ENCODE measurements around the gene VWA5B1. TPM values are rescaled to one million over a fixed set of nuclear protein-coding genes. Genes with fewer than 3 reads are reported as not detected.

VWA5B1 gene
- total RNA-seq, 1 donor from 2014 or later: not detected

DNA sequence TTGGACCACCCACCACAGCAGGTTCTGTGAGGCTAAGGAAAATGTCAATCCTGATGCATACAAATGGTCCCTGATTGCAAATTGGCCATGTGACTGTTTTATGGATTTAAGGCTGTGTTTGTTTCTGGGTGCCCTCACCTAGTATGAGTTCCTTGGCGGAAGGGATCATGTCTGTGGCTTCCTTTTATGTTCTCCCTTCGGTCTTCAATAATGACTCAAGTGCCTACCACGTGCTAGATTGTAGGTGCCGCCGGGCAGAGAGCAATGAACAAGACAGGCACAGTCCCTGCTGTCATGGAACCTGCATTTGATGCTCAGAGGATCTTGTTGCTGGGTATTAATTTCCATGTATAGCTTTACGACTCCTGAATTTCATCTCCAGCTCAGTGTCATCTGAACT, 9.8 kb upstream of the VWA5B1 start:
- H3K27ac Mint-ChIP-seq: no peak overlapping the region
- ATAC-seq (ENCODE audit: low read depth) (no peak), DNase-seq (no peak)
- peaks cover 20% of the 10 kb centered on the region for H3K4me1 Mint-ChIP-seq
- H3K36me3 Mint-ChIP-seq (ENCODE audit: low read depth): no peaks in the 10 kb centered on the region
- peaks cover 27% of the 10 kb centered on the region for H3K27me3 Mint-ChIP-seq
- H3K4me3 Mint-ChIP-seq: no peak overlapping the region
- TF ChIP-seq, protein P1, sequence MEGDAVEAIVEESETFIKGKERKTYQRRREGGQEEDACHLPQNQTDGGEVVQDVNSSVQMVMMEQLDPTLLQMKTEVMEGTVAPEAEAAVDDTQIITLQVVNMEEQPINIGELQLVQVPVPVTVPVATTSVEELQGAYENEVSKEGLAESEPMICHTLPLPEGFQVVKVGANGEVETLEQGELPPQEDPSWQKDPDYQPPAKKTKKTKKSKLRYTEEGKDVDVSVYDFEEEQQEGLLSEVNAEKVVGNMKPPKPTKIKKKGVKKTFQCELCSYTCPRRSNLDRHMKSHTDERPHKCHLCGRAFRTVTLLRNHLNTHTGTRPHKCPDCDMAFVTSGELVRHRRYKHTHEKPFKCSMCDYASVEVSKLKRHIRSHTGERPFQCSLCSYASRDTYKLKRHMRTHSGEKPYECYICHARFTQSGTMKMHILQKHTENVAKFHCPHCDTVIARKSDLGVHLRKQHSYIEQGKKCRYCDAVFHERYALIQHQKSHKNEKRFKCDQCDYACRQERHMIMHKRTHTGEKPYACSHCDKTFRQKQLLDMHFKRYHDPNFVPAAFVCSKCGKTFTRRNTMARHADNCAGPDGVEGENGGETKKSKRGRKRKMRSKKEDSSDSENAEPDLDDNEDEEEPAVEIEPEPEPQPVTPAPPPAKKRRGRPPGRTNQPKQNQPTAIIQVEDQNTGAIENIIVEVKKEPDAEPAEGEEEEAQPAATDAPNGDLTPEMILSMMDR (IDR thresholded peaks at IDR 0.05): no peak
- ChIA-PET CTCF (no interaction called here), POLR2A (no interaction called here)
- intact Hi-C loops (cut with micrococcal nuclease): no loop called here
- peaks cover 6% of the 10 kb centered on the region for H3K9me3 Mint-ChIP-seq

DNA sequence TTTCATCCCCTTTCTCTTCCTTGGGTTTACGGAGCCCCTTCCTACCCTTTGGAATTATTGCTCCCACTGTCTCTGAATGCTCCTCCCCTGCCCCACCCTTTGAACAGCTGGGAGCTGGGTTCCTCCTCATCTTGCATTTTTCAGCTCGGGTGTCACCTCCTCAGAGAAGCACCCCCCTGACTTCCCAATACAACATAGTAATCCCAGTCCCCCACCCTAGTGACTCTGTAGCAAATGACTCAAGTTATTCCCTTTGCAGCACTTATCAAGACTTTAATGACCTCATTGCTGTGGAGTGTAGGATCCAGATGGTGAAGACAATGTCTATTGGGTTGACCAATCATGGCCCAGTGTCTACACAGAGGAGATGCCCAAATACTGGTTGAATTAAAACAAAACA, 8.9 kb upstream of the VWA5B1 start:
- no peak for DNase-seq
- intact Hi-C loops (cut with micrococcal nuclease): no loop called here
- H3K4me1 Mint-ChIP-seq: peaks cover 20% of the 10 kb centered on the region
- POLR2A ChIA-PET: no interaction called here
- TF ChIP-seq, protein P1 (IDR thresholded peaks at IDR 0.05): no peak
- no peak for ATAC-seq (ENCODE audit: low read depth)
- no peak overlapping the region for H3K4me3 Mint-ChIP-seq
- peaks cover 6% of the 10 kb centered on the region for H3K9me3 Mint-ChIP-seq
- H3K27ac Mint-ChIP-seq: no peak overlapping the region
- H3K27me3 Mint-ChIP-seq: peaks cover 28% of the 10 kb centered on the region
- CTCF ChIA-PET: no interaction called here
- no peaks in the 10 kb centered on the region for H3K36me3 Mint-ChIP-seq (ENCODE audit: low read depth)

DNA sequence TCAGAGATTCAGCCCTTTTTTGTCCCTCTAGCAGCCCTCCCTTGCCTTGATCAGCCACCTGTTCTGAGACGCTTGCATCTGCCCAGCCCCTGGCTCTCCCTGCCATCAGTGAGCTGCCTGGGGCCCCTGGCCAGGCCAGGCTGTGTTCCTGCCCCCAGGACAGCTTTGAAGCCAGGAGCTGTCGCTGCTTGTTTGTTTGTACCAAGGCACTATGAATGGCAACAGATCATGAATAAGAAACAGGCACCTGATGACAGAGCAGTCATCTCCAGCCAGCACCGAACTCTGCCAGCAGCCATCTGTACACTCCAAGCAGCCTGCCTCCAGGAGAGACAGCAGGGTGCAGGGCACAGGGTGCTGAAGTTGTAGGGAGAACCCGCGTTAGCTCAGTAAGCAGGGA, 8.1 kb upstream of the VWA5B1 start:
- ATAC-seq (ENCODE audit: low read depth): no peak
- ChIA-PET CTCF (no interaction called here), POLR2A (no interaction called here)
- peaks cover 20% of the 10 kb centered on the region for H3K4me1 Mint-ChIP-seq
- no peak overlapping the region for H3K4me3 Mint-ChIP-seq
- no peaks in the 10 kb centered on the region for H3K36me3 Mint-ChIP-seq (ENCODE audit: low read depth)
- intact Hi-C loops (cut with micrococcal nuclease): no loop called here
- H3K27me3 Mint-ChIP-seq: peaks cover 28% of the 10 kb centered on the region
- no peak for DNase-seq
- no peak overlapping the region for H3K27ac Mint-ChIP-seq
- H3K9me3 Mint-ChIP-seq: peaks cover 6% of the 10 kb centered on the region
- TF ChIP-seq, protein P1 (IDR thresholded peaks at IDR 0.05): no peak

DNA sequence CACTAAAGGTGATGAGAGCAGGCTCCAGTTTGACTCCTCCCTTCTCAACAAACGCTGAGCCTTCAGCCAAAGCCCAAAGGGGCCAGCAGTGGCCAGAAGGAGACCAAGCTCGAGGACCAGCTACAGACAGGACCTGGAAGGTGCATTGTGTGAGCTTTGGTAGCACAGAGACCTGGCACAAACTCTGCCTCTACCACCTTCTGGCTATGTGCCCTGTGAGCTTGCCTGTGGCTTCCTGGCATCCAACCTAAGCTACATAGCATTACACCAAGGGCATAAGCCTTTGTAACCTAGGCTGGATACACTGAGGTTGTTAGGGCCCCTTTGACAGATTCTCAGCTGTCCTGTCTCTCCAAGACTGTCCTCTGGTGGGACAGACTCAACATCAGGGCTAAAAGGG, 6.6 kb upstream of the VWA5B1 start:
- H3K27me3 Mint-ChIP-seq: peaks cover 33% of the 10 kb centered on the region
- H3K4me1 Mint-ChIP-seq: peaks cover 11% of the 10 kb centered on the region
- no peaks in the 10 kb centered on the region for H3K36me3 Mint-ChIP-seq (ENCODE audit: low read depth)
- POLR2A ChIA-PET: no interaction called here
- TF ChIP-seq, protein P1 (IDR thresholded peaks at IDR 0.05): no peak
- no peak for DNase-seq
- no peak for ATAC-seq (ENCODE audit: low read depth)
- peaks cover 6% of the 10 kb centered on the region for H3K9me3 Mint-ChIP-seq
- CTCF ChIA-PET: no interaction called here
- intact Hi-C loops (cut with micrococcal nuclease): no loop called here
- H3K4me3 Mint-ChIP-seq: no peak overlapping the region
- H3K27ac Mint-ChIP-seq: no peak overlapping the region

DNA sequence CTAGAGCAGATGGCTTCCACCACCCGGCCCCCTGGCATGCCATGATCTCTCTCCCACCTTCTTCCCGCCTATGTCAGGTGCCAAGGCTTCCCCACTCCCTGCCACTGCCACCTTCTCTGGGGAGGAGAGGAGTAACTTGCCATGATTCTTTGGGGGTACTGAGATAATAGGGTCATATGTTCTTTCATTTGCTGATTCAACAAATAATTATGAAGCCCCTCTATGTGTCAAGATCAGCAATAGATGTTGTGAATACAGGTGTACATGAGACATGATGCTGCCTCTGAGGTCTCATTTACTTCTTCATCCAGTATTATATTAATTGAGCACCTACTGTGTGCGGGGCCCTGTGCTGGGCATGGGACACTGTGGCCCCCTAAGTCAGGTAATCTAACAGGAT, 6.0 kb upstream of the VWA5B1 start:
- no peak for ATAC-seq (ENCODE audit: low read depth)
- DNase-seq: no peak
- Mint-ChIP-seq H3K4me3 (no peak overlapping the region), H3K27ac (no peak overlapping the region), H3K36me3 (ENCODE audit: low read depth) (no peaks in the 10 kb centered on the region), H3K27me3 (peaks cover 39% of the 10 kb centered on the region), H3K9me3 (peaks cover 6% of the 10 kb centered on the region), H3K4me1 (peaks cover 5% of the 10 kb centered on the region)
- ChIA-PET POLR2A (no interaction called here), CTCF (no interaction called here)
- intact Hi-C loops (cut with micrococcal nuclease): no loop called here
- TF ChIP-seq, protein P1 (IDR thresholded peaks at IDR 0.05): no peak

Measured in activated B cell treated with CpG ODN at 0.5 μM for 24 hours (primary cell).